ENCODE results near the gene VBP1.
A peak's percentile ranks its signal among the peaks of the same experiment; 100 is the strongest.
"Not testable (repeated sequence)": the region's sequence is repeated elsewhere in the genome, so short reads cannot be mapped to it uniquely, and the experiment has no call there.

Gene VBP1, protein sequence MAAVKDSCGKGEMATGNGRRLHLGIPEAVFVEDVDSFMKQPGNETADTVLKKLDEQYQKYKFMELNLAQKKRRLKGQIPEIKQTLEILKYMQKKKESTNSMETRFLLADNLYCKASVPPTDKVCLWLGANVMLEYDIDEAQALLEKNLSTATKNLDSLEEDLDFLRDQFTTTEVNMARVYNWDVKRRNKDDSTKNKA

DNA sequence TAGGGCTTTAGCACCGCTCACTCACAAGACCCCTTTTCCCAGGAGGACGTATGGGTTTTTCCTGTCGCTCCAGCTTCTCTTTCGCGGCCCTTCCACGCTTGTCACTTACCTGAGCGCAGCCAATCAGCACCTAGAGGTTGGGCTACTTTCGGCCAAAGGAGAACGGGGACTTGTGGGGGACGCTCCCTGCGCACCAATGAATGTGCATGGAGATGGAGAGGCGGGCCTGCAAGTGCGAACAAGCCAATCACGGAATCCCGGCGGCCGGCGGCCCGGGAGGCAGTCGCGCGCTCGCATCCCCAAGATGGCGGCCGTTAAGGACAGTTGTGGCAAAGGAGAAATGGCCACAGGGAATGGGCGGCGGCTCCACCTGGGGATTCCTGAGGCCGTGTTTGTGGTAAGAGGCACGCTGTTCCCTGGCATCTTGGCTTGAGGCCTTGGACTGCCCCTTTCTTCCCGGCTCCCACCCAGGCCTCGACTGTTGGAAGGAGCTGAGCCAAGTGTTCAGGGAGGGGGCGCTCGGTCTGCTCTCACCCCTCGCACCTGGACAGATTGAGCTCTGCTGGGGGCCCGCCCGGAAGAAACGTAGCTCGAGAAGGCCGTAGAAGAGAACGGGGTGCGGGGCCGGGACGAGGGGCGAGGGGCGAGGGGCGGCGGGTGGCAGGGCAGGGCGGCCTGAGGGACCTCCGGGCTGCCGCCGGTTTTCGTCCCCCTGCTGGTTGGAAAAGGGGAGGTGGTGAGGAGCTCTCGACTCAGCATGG is at the start of gene VBP1:
Gene VBP1 (plus strand): TSS at position 282 of the 761 bp plus-strand sequence. CDS start 23 bp downstream, at position 305.
- peak; percentile 98 for DNase-seq (ENCODE audit: low read depth)

GRCh38 chrX:155169881-155170280 is 46.4 kb upstream of the VBP1 start:
- DNase-seq (ENCODE audit: low read depth) = no peak

GRCh38 chrX:155179346-155179997 is 36.8 kb upstream of the VBP1 start:
- DNase-seq (ENCODE audit: low read depth) = peak; percentile 2

DNA sequence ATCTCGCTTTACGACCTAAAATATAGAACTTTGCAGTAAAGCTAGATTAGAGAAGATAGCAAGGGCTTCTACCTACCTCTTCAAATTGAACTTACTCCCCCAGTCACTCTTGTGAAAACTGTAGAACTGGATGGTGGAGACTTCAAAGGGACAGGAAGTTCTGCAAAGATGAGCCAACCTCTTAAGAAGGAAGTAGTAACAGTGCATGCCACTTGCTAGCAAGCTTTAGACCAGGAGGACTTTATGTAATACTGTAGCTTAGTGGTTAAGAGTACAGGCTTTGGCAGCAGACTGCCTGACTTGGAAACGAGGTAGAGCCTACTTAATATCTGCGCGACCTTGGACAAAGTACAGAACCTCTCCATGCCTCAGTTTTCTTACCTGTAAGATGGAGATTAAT is 27.5 kb upstream of the VBP1 start:
- DNase-seq (ENCODE audit: low read depth) = no peak

DNA sequence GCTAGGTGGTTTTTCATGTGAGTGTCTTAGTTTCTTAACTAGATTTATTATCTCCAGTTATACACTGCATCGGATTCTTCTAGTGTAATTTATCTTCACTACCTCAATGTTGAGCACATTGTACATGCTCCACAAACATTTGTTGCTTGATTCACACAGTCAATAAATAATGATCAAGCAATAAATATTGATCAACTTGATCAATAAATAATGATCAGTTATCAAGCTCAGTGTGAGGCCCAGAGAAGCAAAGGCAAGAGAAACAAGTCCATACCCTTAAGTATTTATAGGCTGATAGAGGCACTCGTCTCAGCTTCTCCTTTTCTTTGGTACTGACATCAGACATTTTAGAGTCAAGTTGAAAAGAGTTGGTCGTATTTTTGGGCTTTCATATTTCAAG is 5.1 kb upstream of the VBP1 start:
- DNase-seq (ENCODE audit: low read depth) = no peak

- no peak for DNase-seq (ENCODE audit: low read depth)
Measured at GRCh38 chrX:155213731-155214130, 2.5 kb upstream of the VBP1 start.

GRCh38 chrX:155215443-155216178 is 649 bp upstream of the VBP1 start:
- peak; percentile 1 for DNase-seq (ENCODE audit: low read depth)

GRCh38 chrX:155216940-155217440 is 730 bp downstream of the VBP1 start:
- DNase-seq (ENCODE audit: low read depth) = peak; percentile 17

DNA sequence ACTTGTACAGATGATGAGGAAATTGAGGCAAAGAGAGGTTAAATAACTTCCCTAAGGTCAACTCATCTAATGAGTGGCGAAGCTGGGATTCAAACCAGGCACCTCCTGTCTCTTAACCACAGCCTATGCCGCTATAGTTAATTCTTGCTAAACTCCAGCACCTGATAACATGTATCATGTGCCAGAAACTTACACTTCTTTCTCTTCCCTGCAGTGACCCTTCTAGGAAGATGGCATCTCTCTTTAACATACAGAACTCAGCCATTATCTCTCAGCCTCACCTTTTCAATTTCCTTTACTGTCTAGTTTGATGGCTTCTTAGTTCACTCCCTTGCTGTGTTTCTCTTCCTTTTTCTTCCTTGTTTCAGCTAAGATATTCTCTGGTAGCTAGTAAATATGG is 2.5 kb downstream of the VBP1 start:
- no peak for DNase-seq (ENCODE audit: low read depth)

- DNase-seq (ENCODE audit: low read depth) = no peak
Measured at GRCh38 chrX:155221351-155221750, 5.1 kb downstream of the VBP1 start.

DNA sequence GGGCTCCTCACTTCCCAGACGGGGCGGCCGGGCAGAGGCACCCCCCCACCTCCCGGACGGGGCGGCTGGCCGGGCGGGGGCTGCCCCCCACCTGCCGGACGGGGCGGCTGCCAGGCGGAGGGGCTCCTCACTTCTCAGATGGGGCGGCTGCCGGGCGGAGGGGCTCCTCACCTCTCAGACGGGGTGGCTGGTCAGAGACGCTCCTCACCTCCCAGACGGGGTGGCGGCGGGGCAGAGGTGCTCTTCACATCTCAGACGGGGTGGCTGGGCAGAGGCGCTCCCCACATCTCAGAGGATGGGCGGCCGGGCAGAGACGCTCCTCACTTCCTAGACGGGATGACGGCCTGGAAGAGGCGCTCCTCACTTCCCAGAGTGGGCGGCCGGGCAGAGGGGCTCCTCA is 7.5 kb downstream of the VBP1 start:
- not testable (repeated sequence) for DNase-seq (ENCODE audit: low read depth)

DNA sequence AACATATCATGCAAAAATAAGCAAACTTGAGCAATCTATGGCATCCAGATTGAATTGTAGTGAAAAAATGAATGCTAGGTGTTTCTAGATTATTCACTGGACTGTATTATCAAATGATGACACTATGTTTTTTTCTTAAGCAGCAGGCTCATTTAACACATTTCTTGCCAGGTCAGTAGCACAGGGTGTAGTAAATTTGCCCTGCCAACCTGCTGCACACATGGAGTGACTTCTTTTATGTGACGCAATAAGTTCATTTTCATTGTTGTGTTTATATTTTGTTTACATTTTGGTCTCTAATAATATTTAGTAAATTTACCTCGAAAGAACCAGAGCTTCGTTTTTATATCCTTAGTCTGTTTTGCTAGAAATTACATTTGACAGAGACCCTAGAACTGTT is 9.5 kb downstream of the VBP1 start:
- DNase-seq (ENCODE audit: low read depth) = no peak

DNA sequence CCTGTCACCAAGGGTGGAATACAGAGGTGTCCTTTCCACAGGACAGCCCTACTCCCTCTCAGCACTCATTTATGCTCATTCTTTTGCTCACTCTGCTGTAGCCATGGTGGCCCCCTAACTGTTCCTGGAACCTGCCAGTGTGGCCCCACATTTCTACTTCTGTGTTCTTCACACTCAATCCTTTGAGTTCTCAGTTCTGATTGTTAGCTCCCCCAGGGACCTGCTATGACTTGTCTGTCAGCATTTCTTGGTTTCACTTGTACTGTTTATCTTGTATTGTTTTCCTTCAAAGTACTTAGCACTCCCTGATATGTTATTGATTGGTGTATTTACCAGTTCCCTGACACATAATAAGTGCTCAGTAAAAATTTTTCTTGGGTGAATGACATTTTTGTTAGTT is 14.9 kb downstream of the VBP1 start:
- DNase-seq (ENCODE audit: low read depth) = no peak

DNA sequence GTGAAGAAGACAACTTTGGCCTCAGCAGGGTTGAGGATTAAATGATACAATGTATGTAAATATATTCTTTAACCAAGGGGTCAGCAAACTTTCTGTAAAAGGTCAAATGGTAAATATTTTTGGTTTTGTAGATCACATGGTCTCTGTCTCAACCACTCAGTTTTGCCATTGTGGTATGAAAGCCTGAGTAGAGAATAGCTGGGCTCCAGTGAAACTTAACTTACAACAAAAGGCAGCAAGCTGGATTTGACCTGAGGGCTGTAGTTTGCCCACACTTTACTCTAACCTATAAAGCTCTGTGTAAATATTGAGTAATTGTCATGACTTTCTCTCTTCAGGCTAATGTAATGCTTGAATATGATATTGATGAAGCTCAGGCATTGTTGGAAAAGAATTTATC is 19.6 kb downstream of the VBP1 start:
- DNase-seq (ENCODE audit: low read depth) = peak; percentile 29

GRCh38 chrX:155237719-155238118 is 21.5 kb downstream of the VBP1 start:
- no peak for DNase-seq (ENCODE audit: low read depth)

- DNase-seq (ENCODE audit: low read depth) = no peak
Measured at GRCh38 chrX:155242300-155242699, 26.0 kb downstream of the VBP1 start.

DNA sequence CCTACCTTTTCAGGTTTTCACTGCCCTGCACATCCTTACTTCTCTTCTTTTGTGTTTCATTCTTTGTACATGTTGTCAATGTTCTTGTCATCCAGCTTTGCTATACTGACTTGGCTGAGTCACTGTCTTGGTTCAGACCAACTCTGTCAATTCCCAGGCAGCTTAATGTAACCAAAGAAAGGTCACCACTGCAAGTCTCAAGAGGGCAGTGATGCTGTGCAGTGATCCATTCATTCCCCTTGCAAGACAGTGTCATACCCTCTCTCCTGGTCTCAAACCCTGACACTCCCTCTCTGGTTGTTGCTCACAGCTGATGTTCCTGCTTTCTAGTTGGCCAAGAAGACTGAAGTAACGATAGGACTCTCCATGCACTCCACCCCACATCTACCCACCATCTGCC is 30.5 kb downstream of the VBP1 start:
- DNase-seq (ENCODE audit: low read depth) = no peak

GRCh38 chrX:155247497-155247896 is 31.2 kb downstream of the VBP1 start:
- DNase-seq (ENCODE audit: low read depth) = no peak

DNA sequence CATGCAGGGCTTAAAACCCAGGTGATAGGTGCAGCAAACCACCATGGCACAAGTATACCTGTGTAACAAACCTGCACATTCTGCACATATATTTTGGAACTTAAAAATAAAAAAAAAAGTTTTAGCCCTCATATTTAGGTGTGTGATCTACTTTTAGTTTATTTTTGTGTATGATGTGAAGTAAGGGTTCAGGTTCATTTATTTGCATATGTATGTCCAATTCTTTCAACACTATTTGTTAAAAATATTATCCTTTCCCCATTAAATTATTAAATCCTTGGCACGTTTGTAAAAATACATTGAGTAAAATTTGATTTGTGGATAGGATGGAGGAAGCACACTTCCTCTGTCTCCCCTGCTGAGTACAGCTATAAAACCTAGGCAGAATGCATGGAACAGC is 35.1 kb downstream of the VBP1 start:
- DNase-seq (ENCODE audit: low read depth) = no peak

DNA sequence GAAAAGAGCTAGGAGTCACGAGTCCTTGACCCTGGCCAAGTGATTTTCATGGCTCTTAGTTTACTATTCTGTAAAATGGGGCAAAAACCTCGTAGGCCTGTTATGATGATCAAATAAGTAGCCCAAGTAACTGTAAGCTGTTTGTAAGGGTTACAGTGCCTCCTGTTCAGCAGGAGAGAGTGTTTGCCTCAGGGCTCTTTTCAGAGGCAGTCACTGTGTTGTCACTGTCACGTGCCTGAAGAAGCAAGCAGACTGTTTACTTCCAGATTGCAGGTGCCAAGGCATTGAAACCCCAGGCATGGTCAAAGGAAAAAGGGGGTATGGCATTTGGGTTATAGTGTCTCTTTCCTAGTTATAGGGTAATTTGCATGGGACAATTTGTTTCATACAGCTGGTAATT is 43.5 kb downstream of the VBP1 start:
- no peak for DNase-seq (ENCODE audit: low read depth)

GRCh38 chrX:155262970-155263754 is 46.9 kb downstream of the VBP1 start:
- DNase-seq (ENCODE audit: low read depth) = no peak
